Measurements from ENCODE around the gene HS3ST5.

HS3ST5 gene

GRCh38 chr6:114195027-114195365, 147.8 kb downstream of the HS3ST5 start:
- no peak for TF ChIP-seq FOXP2 (optimal IDR thresholded peaks at IDR 0.05; ENCODE audit: borderline replicate concordance, extremely low read depth, extremely low read length, insufficient read depth)
- no peak for TF ChIP-seq SIN3A (IDR thresholded peaks at IDR 0.05; ENCODE audit: borderline replicate concordance, insufficient read depth, low read length)
- no peak for TF ChIP-seq REST (IDR thresholded peaks at IDR 0.05; ENCODE audit: insufficient read depth in 1 of 2, low read depth in 2 of 2, low read length in 2 of 2)
- no peak for TF ChIP-seq TAF1 (IDR thresholded peaks at IDR 0.05; ENCODE audit: borderline replicate concordance, insufficient read depth, low read length)
- TF ChIP-seq POLR2AphosphoS5 (IDR thresholded peaks at IDR 0.05; ENCODE audit: low read depth, low read length), result no peak

GRCh38 chr6:114194362-114195026, 148.3 kb downstream of the HS3ST5 start:
- TF ChIP-seq REST (IDR thresholded peaks at IDR 0.05; ENCODE audit: insufficient read depth in 1 of 2, low read depth in 2 of 2, low read length in 2 of 2) (no peak), POLR2AphosphoS5 (IDR thresholded peaks at IDR 0.05; ENCODE audit: low read depth, low read length) (no peak), SIN3A (IDR thresholded peaks at IDR 0.05; ENCODE audit: borderline replicate concordance, insufficient read depth, low read length) (no peak), FOXP2 (optimal IDR thresholded peaks at IDR 0.05; ENCODE audit: borderline replicate concordance, extremely low read depth, extremely low read length, insufficient read depth) (no peak), TAF1 (IDR thresholded peaks at IDR 0.05; ENCODE audit: borderline replicate concordance, insufficient read depth, low read length) (no peak)

- TF ChIP-seq TAF1 (IDR thresholded peaks at IDR 0.05; ENCODE audit: borderline replicate concordance, insufficient read depth, low read length) (no peak), FOXP2 (optimal IDR thresholded peaks at IDR 0.05; ENCODE audit: borderline replicate concordance, extremely low read depth, extremely low read length, insufficient read depth) (no peak), SIN3A (IDR thresholded peaks at IDR 0.05; ENCODE audit: borderline replicate concordance, insufficient read depth, low read length) (no peak), POLR2AphosphoS5 (IDR thresholded peaks at IDR 0.05; ENCODE audit: low read depth, low read length) (no peak), REST (IDR thresholded peaks at IDR 0.05; ENCODE audit: insufficient read depth in 1 of 2, low read depth in 2 of 2, low read length in 2 of 2) (no peak)
Observed at GRCh38 chr6:114187563-114187962, 155.3 kb downstream of the HS3ST5 start.

- TF ChIP-seq TAF1 (IDR thresholded peaks at IDR 0.05; ENCODE audit: borderline replicate concordance, insufficient read depth, low read length), result no peak
- TF ChIP-seq POLR2AphosphoS5 (IDR thresholded peaks at IDR 0.05; ENCODE audit: low read depth, low read length), result no peak
- TF ChIP-seq SIN3A (IDR thresholded peaks at IDR 0.05; ENCODE audit: borderline replicate concordance, insufficient read depth, low read length), result no peak
- TF ChIP-seq FOXP2 (optimal IDR thresholded peaks at IDR 0.05; ENCODE audit: borderline replicate concordance, extremely low read depth, extremely low read length, insufficient read depth), result no peak
- TF ChIP-seq REST (IDR thresholded peaks at IDR 0.05; ENCODE audit: insufficient read depth in 1 of 2, low read depth in 2 of 2, low read length in 2 of 2), result no peak
Observed at GRCh38 chr6:114181664-114182063, 161.2 kb downstream of the HS3ST5 start.

Measured in PFSK-1 (cell line).